Esophagus muscularis mucosa (tissue), 4 donors: Measurements from ENCODE around the gene CPT1C. TPM values are rescaled to one million over a fixed set of nuclear protein-coding genes. Genes with fewer than 3 reads are reported as not detected.

ENCODE experiments used
- DNase-seq: peaks from one replicate; pipeline ENCODE4 v3.0.0-alpha.2; 2017; ENCODE audit errors: extremely low spot score
- H3K27ac ChIP-seq, 4 donors: fragments of 200-600 bp; sonication (generic); replicated peaks in 1 of 4; 1 replicate in 3 of 4; 2 replicates in 1 of 4; pipeline ENCODE4 v1.5.1; 2016 to 2019; ENCODE audit warnings: mild to moderate bottlenecking in 1 of 4
- H3K27me3 ChIP-seq, 4 donors: fragments of 200-600 bp; sonication (generic); one replicate each; pipeline versions ENCODE4 v1.5.1 to v1.6.0; 2016 to 2019
- H3K36me3 ChIP-seq, 4 donors: fragments of 200-600 bp; sonication (generic); one replicate each; pipeline ENCODE4 v1.5.1; 2016 to 2019
- H3K4me1 ChIP-seq, 4 donors: fragments of 200-600 bp; sonication (generic); one replicate each; pipeline ENCODE4 v1.5.1; 2016 to 2019
- H3K4me3 ChIP-seq, 4 donors: fragments of 200-600 bp; sonication (generic); 1 replicate in 2 of 4; 2 replicates in 2 of 4; pipeline ENCODE4 v1.5.1; 2016 to 2019; ENCODE audit warnings: mild to moderate bottlenecking in 4 of 4, moderate library complexity in 1 of 4
- H3K9me3 ChIP-seq, 4 donors: fragments of 200-600 bp; sonication (generic); 1 replicate in 3 of 4; 2 replicates in 1 of 4; pipeline ENCODE4 v1.5.1; 2016 to 2019
- CTCF ChIP-seq, 3 experiments: fragments of 200-600 bp in 2 of 3; fragments of 450-650 bp in 1 of 3; sonication (generic) in 2 of 3; IDR thresholded peaks; one replicate each; pipeline ENCODE4 v1.5.1; 2017 to 2019; ENCODE audit warnings: antibody characterized with exemption in 3 of 3, mild to moderate bottlenecking in 2 of 3, moderate library complexity in 1 of 3
- EP300 ChIP-seq: sonication (generic); formaldehyde crosslinking; IDR thresholded peaks from one replicate; pipeline ENCODE4 v1.6.1; 2017; ENCODE audit warnings: antibody characterized with exemption
- POLR2A ChIP-seq: fragments of 450-650 bp; IDR thresholded peaks from one replicate; pipeline ENCODE4 v1.6.1; 2017; ENCODE audit warnings: antibody characterized with exemption, moderate library complexity, mild to moderate bottlenecking, low read depth
- POLR2AphosphoS5 ChIP-seq, 2 donors: sonication (generic); formaldehyde crosslinking; IDR thresholded peaks; one replicate each; pipeline ENCODE4 v1.6.1; 2017; ENCODE audit warnings: antibody characterized with exemption in 2 of 2
- WGBS: methylation state at CpG from one replicate; pipeline ENCODE4 v1.1.5; 2018; 5-methylcytosine and 5-hydroxymethylcytosine counted together
- intact Hi-C: fragments of 100-400 bp; cut with DNase I; formaldehyde crosslinking; loops from one replicate; pipeline ENCODE4 v1.15.1; 2023
- total RNA-seq, 4 donors: library from RNA; depleted of rRNA; stranded (reverse); fragments of >200 nt; gene quantifications; one replicate each; pipeline versions ENCODE4 v1.1.0 to v1.2.1, GENCODE V29; 2016

CPT1C gene
- total RNA-seq, 4 donors from 2014 or later = 2.7 to 6.6 (median 3.9) TPM

GRCh38 chr19:49667473-49667872, 23.4 kb upstream of the CPT1C start:
- no peak for TF ChIP-seq CTCF (IDR thresholded peaks at IDR 0.05)
- TF ChIP-seq EP300 = no peak
- TF ChIP-seq POLR2AphosphoS5 (IDR thresholded peaks at IDR 0.05) = no peak
- no peak for TF ChIP-seq POLR2A
- H3K9me3 ChIP-seq = no peaks in the 10 kb centered on the region
- 90% methylated on average over 2 of the region's 2 CpGs for WGBS
- DNase-seq = no peak
- intact Hi-C loops = no loop called here
- H3K27me3 ChIP-seq = no peaks in the 10 kb centered on the region
- H3K4me1 ChIP-seq = peaks cover 23 to 43% (median 32%) of the 10 kb centered on the region in 4 donors
- no peak overlapping the region for H3K27ac ChIP-seq
- H3K4me3 ChIP-seq = no peak overlapping the region
- H3K36me3 ChIP-seq = peaks cover 0 to 37% (median 16%) of the 10 kb centered on the region in 4 donors

GRCh38 chr19:49669516-49669915, 21.4 kb upstream of the CPT1C start:
- TF ChIP-seq POLR2A (no peak), CTCF (IDR thresholded peaks at IDR 0.05) (no peak), EP300 (no peak), POLR2AphosphoS5 (IDR thresholded peaks at IDR 0.05) (no peak)
- Histone ChIP-seq H3K4me3 (no peak overlapping the region), H3K4me1 (peaks cover 15 to 29% (median 20%) of the 10 kb centered on the region in 4 donors), H3K27ac (no peak overlapping the region), H3K9me3 (no peaks in the 10 kb centered on the region), H3K27me3 (no peaks in the 10 kb centered on the region), H3K36me3 (peaks cover 0 to 29% (median 9%) of the 10 kb centered on the region in 4 donors)
- intact Hi-C loops = no loop called here
- 92% methylated on average over 3 of the region's 3 CpGs for WGBS
- DNase-seq = no peak

GRCh38 chr19:49672131-49672919, 18.6 kb upstream of the CPT1C start:
- peak overlapping the region in 1 of 4 donors; percentile 27 for H3K4me3 ChIP-seq
- H3K27me3 ChIP-seq = no peaks in the 10 kb centered on the region
- peaks cover 0 to 29% (median 9%) of the 10 kb centered on the region in 4 donors for H3K36me3 ChIP-seq
- 30% methylated on average over 26 of the region's 28 CpGs for WGBS
- peak in 1 of 2 donors; percentile 64 for TF ChIP-seq POLR2AphosphoS5 (IDR thresholded peaks at IDR 0.05)
- TF ChIP-seq CTCF (IDR thresholded peaks at IDR 0.05) = peak; percentile 81 to 97 (median 83)
- TF ChIP-seq EP300 = no peak
- TF ChIP-seq POLR2A = no peak
- H3K9me3 ChIP-seq = no peaks in the 10 kb centered on the region
- peak overlapping the region in 3 of 4 donors; percentile 48 to 60 (median 50) for H3K27ac ChIP-seq
- intact Hi-C loops = loop anchor here (5.0 kb wide), 1 partner anchor 100 kb away; no protein-coding TSS in a partner anchor
- peaks cover 10 to 21% (median 17%) of the 10 kb centered on the region in 4 donors for H3K4me1 ChIP-seq
- DNase-seq = no peak

GRCh38 chr19:49676136-49676783, 14.7 kb upstream of the CPT1C start:
- intact Hi-C loops = loop anchor here (5.0 kb wide), 2 partner anchors 34 to 84 kb away; partner anchors contain the start of genes PRR12, RRAS and SCAF1
- DNase-seq = no peak
- Histone ChIP-seq H3K36me3 (peaks cover 0 to 8% (median 5%) of the 10 kb centered on the region in 4 donors), H3K4me3 (peak overlapping the region; percentile 39 to 97 (median 50)), H3K27ac (peak overlapping the region; percentile 83 to 96 (median 88)), H3K27me3 (no peaks in the 10 kb centered on the region), H3K4me1 (peaks cover 45 to 60% (median 55%) of the 10 kb centered on the region in 4 donors), H3K9me3 (no peaks in the 10 kb centered on the region)
- TF ChIP-seq POLR2AphosphoS5 (IDR thresholded peaks at IDR 0.05) = peak; percentile 56 to 64
- no peak for TF ChIP-seq EP300
- peak in 1 of 3 experiments; percentile 3 for TF ChIP-seq CTCF (IDR thresholded peaks at IDR 0.05)
- 1% methylated on average over 22 of the region's 27 CpGs for WGBS
